ENCODE results near the gene ZNF385D. TPM values are rescaled to one million over a fixed set of nuclear protein-coding genes. Genes with fewer than 3 reads are reported as not detected.

The ZNF385D gene
- total and polyA plus RNA-seq, 12 donors = 0.09 to 1.3 (median 0.63) TPM

DNA sequence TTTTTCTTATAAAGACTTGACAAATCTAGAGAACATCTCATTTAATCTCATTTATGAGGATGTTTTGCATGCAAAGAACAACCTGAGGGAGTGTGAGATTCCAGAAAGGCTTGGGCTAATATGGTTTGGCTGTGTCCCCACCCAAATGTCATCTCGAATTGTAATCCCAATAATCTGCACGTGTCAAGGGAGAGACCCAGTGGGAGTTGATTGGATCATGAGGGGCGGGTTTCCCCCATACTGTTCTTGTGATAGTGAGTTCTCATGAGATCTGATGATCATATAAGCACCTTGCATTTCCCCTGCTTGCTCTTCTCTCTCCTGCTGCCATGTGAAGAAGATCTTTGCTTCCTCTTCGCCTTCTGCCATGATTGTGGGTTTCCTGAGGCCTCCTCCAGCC, 103.0 kb downstream of the ZNF385D start:
- H3K27ac ChIP-seq = no peak overlapping the region
- DNase-seq = no peak
- WGBS, 4 donors = 73 to 88% (median 80%) methylated on average over 4 of the region's 4 CpGs
- no peaks in the 10 kb centered on the region for H3K4me1 ChIP-seq (replicated peaks in 1 of 2)
- H3K27me3 ChIP-seq = no peaks in the 10 kb centered on the region
- H3K36me3 ChIP-seq (replicated peaks in 1 of 2) = no peaks in the 10 kb centered on the region
- TF ChIP-seq, protein P1, sequence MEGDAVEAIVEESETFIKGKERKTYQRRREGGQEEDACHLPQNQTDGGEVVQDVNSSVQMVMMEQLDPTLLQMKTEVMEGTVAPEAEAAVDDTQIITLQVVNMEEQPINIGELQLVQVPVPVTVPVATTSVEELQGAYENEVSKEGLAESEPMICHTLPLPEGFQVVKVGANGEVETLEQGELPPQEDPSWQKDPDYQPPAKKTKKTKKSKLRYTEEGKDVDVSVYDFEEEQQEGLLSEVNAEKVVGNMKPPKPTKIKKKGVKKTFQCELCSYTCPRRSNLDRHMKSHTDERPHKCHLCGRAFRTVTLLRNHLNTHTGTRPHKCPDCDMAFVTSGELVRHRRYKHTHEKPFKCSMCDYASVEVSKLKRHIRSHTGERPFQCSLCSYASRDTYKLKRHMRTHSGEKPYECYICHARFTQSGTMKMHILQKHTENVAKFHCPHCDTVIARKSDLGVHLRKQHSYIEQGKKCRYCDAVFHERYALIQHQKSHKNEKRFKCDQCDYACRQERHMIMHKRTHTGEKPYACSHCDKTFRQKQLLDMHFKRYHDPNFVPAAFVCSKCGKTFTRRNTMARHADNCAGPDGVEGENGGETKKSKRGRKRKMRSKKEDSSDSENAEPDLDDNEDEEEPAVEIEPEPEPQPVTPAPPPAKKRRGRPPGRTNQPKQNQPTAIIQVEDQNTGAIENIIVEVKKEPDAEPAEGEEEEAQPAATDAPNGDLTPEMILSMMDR (IDR thresholded peaks at IDR 0.05) = no peak
- TF ChIP-seq POLR2A (IDR thresholded peaks at IDR 0.05) = no peak
- H3K9me3 ChIP-seq (replicated peaks in 1 of 3) = no peaks in the 10 kb centered on the region
- no peak overlapping the region for H3K4me3 ChIP-seq
- intact Hi-C loops (cut with DNase I) = no loop called here

DNA sequence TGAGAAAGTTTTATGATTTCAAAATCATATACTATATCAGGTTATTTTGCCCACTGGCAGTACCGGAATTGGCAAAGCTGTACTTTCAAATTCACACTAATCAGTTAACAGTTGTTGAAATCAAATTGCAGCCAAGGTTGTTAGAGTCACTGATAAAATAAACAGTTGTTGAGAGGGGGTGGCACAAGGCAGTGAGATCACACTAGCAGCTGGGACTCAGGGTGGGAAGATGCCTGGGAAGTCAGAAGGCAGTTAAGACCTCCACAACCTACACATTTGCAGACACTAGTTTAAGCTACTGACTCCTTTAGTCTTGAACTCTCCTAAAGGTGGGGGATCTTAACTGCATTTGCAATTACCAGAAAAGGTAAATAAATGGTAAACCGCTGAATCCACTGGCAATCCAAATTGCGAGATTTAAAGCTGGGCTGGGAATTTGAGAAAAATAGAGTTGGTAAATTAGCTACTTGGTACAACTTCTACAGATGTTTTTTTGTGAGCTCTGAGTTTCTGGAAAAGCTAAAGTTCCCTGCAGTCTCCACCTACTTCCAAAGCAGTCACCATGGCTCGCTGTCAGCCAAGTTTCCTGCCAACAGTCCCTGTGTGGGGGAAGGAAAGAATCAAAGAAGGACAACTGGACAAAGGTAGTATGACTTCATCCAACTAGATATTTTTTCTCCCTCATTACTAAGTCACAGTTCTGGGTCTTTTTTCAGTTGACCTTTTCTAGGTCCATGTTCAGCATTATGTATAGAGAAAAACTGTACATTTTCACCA, 105.7 kb downstream of the ZNF385D start:
- no peak for TF ChIP-seq POLR2A (IDR thresholded peaks at IDR 0.05)
- TF ChIP-seq, protein P1 (IDR thresholded peaks at IDR 0.05) = no peak
- intact Hi-C loops (cut with DNase I) = no loop called here
- Histone ChIP-seq H3K4me3 (no peak overlapping the region), H3K9me3 (replicated peaks in 1 of 3) (no peaks in the 10 kb centered on the region), H3K27me3 (no peaks in the 10 kb centered on the region), H3K27ac (no peak overlapping the region), H3K4me1 (replicated peaks in 1 of 2) (no peaks in the 10 kb centered on the region), H3K36me3 (replicated peaks in 1 of 2) (no peaks in the 10 kb centered on the region)
- peak in 5 of 7 donors; percentile 14 to 47 (median 19) for DNase-seq
- WGBS, 4 donors = 57 to 71% (median 66%) methylated on average over 4 of the region's 4 CpGs

DNA sequence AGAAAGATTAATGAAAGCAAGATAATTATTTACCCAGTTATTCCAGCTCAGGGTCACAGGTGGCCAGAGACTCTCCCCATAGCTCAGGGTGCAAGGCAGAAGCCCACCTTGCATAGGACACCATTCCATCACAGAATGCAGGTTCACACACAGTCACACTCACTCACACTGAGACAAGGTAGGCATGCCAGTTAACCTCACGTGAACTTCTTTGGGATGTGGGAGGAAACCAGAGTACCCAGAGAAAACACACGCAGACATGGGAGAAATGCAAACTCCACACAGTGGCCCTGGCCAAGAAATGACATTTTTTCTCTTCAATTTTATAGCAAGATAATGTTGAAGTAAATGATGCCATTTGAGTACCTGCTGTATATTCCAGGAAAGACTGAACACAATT, 106.7 kb downstream of the ZNF385D start:
- no peak overlapping the region for H3K27ac ChIP-seq
- H3K9me3 ChIP-seq (replicated peaks in 1 of 3) = no peaks in the 10 kb centered on the region
- intact Hi-C loops (cut with DNase I) = no loop called here
- TF ChIP-seq, protein P1 (IDR thresholded peaks at IDR 0.05) = no peak
- no peak for TF ChIP-seq POLR2A (IDR thresholded peaks at IDR 0.05)
- no peaks in the 10 kb centered on the region for H3K4me1 ChIP-seq (replicated peaks in 1 of 2)
- no peaks in the 10 kb centered on the region for H3K27me3 ChIP-seq
- WGBS, 4 donors = 65 to 93% (median 85%) methylated on average over 2 of the region's 2 CpGs
- H3K36me3 ChIP-seq (replicated peaks in 1 of 2) = no peaks in the 10 kb centered on the region
- no peak for DNase-seq
- H3K4me3 ChIP-seq = no peak overlapping the region

DNA sequence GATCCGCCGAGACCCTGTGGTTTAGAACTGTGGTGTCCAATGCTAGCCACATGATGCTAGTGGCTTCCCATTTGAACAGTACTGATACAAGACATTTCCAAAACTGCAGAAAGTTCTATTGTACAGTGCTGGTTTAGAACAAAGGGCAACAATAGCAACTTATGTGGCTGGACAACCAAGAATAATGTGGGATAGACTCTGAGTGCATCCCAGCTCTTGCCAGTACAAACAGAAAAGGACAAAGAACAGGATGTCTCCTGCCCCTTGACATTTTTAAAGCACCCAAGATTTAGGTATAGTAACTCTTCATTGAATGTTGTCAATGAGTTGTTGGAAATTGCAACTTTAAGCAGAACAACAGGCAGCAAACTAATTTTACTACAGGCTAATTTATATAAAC, 107.3 kb downstream of the ZNF385D start:
- Histone ChIP-seq H3K27ac (no peak overlapping the region), H3K36me3 (replicated peaks in 1 of 2) (no peaks in the 10 kb centered on the region)

More for the DNA sequence above, 107.3 kb downstream of the ZNF385D start:
- WGBS, 4 donors = 35 to 83% (median 70%) methylated on average over 2 of the region's 2 CpGs
- no peak for DNase-seq
- Histone ChIP-seq H3K27me3 (no peaks in the 10 kb centered on the region), H3K4me3 (no peak overlapping the region), H3K9me3 (replicated peaks in 1 of 3) (no peaks in the 10 kb centered on the region), H3K4me1 (replicated peaks in 1 of 2) (no peaks in the 10 kb centered on the region)
- intact Hi-C loops (cut with DNase I) = no loop called here
- TF ChIP-seq, protein P1 (IDR thresholded peaks at IDR 0.05) = no peak
- TF ChIP-seq POLR2A (IDR thresholded peaks at IDR 0.05) = no peak
